Activated CD4-positive, alpha-beta T cell treated with anti-CD3 and anti-CD28 coated beads, Interleukin-2, amount 50 U/mL, for 24 hours (primary cell): ENCODE measurements around the gene GPR179.

ENCODE experiments used
- DNase-seq, 2 donors: peaks; one replicate each; pipeline ENCODE4 v3.0.0-alpha.2; 2020; ENCODE audit warnings: low read depth in 1 of 2, low spot score in 1 of 2

The GPR179 gene, protein sequence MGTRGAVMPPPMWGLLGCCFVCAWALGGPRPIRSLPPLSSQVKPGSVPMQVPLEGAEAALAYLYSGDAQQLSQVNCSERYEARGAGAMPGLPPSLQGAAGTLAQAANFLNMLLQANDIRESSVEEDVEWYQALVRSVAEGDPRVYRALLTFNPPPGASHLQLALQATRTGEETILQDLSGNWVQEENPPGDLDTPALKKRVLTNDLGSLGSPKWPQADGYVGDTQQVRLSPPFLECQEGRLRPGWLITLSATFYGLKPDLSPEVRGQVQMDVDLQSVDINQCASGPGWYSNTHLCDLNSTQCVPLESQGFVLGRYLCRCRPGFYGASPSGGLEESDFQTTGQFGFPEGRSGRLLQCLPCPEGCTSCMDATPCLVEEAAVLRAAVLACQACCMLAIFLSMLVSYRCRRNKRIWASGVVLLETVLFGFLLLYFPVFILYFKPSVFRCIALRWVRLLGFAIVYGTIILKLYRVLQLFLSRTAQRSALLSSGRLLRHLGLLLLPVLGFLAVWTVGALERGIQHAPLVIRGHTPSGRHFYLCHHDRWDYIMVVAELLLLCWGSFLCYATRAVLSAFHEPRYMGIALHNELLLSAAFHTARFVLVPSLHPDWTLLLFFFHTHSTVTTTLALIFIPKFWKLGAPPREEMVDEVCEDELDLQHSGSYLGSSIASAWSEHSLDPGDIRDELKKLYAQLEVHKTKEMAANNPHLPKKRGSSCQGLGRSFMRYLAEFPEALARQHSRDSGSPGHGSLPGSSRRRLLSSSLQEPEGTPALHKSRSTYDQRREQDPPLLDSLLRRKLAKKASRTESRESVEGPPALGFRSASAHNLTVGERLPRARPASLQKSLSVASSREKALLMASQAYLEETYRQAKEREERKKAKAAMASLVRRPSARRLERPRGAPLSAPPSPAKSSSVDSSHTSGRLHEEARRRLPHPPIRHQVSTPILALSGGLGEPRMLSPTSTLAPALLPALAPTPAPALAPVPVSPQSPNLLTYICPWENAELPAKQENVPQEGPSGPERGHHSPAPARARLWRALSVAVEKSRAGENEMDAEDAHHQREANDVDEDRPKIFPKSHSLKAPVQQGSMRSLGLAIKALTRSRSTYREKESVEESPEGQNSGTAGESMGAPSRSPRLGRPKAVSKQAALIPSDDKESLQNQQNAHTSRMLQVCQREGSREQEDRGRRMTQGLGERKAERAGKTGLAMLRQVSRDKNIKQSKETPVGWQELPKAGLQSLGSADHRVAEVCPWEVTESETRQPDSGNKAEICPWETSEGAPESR (N-terminal part only)

DNA sequence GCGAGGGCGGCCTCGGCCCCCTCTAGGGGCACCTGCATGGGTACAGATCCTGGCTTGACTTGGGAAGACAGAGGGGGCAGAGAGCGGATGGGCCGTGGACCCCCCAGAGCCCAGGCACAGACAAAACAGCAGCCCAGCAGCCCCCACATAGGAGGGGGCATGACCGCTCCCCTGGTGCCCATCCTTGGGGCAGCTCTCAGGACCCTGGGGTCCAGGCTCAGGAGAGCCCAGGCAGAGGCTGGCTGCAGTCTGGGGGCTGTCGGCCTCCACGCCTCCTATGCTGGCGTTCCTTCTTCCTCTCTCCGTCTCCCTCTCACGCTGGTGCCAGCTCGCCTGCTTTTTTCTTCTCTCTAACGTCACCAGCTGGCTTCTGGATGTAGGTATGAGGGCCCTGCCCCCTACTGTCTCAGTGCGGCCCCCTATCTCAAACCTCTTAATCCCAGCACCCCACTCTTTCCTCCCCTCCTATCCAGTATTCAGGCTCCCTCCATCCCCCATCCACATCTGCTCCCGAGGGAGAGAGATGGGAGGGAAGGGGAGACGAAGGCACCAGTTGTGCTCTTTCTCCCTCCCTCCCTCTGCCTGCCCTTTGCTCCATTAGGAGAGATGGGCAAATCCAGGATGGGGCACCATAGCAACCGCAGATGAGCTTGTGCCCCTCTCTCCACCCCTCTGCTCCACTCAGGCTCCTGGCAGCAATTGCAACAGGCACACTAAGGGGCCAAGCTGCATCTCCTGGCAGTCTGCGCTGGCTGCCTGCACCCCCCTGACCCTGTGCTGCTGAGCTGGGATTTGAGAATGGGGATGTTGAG, at the start of gene GPR179:
Gene GPR179, minus strand, starts transcription at position 349 of the 812 bp plus-strand sequence. Its CDS starts 167 bp downstream, at position 182.
- no peak for DNase-seq

- DNase-seq = no peak
Observed at GRCh38 chr17:38379448-38379847, 35.7 kb upstream of the GPR179 start.

DNA sequence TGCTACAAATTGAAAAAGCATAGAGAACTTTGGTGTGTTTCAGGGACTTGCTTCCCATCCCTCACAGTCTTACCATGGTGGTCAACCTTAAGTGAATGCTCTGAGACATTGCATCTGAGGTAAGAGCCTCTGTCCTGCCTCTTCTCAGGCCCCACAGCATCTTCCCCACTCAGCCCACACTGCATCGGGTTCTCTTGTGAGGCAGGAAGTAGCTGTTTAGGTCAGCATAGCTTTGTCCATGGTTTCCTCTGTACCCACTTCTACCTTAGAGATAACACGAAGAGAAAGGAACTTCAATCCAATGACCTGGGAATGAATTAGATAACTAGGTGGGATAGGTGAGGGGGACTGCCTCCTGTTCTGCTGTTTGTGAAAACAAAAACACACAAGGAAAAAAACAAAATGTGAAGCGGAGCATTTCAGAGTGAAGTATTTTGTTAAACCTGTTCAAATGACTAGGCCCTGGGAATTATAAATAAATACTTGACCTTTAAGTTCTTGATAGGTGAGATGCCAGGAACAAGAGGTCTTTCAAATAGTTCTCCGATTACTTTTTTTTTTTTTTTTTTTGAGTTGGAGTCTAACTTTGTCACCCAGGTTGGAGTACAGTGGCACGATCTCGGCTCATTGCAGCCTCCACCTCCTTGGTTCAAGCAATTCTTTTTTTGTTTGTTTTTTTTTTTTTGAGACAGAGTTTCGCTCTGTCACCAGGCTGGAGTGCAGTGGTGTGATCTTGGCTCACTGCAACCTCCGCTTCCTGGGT, 25.5 kb upstream of the GPR179 start:
- DNase-seq = no peak

DNA sequence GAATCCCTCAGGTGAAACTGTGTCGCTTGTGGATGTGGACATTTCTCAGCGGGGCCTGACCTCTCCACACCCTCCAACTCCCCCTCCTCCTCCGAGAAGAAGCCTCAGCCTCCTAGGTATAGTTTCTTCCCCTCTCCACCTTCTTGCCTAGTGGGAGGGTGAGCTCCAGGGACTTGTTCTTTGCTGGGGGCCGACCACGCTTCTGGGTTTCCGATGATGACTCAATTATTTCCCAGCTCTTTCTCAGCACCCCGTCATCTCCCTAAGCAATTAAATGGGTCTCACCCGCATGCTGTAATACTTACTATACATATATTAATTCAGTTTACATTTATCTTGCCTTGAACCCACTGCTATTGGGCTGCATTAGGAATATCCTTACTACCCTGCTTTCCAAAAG, 21.0 kb upstream of the GPR179 start:
- DNase-seq = no peak

GRCh38 chr17:38363016-38363415, 19.3 kb upstream of the GPR179 start:
- no peak for DNase-seq

GRCh38 chr17:38361694-38362465, 18.1 kb upstream of the GPR179 start:
- no peak for DNase-seq

- no peak for DNase-seq
Observed at GRCh38 chr17:38358586-38359513, 15.1 kb upstream of the GPR179 start.

GRCh38 chr17:38357486-38358123, 13.8 kb upstream of the GPR179 start:
- DNase-seq = no peak

GRCh38 chr17:38355251-38355650, 11.5 kb upstream of the GPR179 start:
- no peak for DNase-seq

GRCh38 chr17:38354466-38354865, 10.7 kb upstream of the GPR179 start:
- DNase-seq = no peak

DNA sequence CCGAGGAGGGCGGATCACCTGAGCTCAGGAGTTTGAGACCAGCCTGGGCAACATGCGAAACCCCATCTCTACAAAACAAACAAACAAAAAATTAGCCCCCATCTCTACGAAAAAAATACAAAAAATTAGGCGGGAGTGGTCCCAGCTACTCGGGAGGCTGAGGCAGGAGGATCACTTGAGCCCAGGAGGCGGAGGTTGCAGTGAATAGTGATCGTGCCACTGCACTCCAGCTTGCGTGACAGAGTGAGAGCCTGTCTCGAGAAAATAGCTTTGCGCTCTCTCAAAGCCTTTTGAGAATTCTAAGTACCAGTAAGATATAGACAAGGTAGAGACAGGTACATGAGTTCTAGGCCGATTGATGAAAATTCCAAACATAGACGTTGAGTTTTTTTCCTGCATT, 9.9 kb upstream of the GPR179 start:
- DNase-seq = no peak

GRCh38 chr17:38353086-38353604, 9.4 kb upstream of the GPR179 start:
- DNase-seq = no peak

DNA sequence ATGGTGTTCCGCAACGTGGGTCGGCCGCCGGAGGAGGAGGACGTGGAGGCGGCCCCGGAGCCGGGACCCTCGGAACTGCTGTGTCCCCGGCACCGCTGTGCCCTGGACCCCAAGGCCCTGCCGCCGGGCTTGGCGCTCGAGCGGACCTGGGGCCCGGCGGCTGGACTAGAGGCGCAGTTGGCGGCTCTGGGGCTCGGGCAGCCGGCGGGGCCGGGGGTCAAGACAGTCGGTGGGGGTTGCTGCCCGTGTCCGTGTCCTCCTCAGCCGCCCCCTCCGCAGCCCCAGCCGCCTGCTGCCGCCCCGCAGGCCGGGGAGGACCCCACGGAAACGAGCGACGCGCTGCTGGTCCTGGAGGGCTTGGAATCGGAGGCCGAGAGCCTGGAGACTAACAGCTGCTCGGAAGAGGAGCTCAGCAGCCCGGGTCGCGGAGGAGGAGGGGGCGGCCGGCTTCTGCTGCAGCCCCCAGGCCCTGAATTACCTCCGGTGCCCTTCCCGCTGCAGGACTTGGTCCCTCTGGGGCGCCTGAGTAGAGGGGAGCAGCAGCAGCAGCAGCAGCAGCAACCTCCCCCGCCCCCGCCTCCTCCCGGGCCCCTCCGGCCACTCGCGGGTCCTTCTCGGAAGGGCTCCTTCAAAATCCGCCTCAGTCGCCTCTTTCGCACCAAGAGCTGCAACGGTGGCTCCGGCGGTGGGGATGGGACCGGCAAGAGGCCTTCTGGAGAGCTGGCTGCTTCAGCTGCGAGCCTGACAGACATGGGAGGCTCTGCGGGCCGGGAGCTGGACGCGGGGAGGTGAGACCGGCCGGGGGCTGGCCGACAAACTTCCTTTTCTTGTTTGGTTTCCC, 8.7 kb upstream of the GPR179 start:
- no peak for DNase-seq

DNA sequence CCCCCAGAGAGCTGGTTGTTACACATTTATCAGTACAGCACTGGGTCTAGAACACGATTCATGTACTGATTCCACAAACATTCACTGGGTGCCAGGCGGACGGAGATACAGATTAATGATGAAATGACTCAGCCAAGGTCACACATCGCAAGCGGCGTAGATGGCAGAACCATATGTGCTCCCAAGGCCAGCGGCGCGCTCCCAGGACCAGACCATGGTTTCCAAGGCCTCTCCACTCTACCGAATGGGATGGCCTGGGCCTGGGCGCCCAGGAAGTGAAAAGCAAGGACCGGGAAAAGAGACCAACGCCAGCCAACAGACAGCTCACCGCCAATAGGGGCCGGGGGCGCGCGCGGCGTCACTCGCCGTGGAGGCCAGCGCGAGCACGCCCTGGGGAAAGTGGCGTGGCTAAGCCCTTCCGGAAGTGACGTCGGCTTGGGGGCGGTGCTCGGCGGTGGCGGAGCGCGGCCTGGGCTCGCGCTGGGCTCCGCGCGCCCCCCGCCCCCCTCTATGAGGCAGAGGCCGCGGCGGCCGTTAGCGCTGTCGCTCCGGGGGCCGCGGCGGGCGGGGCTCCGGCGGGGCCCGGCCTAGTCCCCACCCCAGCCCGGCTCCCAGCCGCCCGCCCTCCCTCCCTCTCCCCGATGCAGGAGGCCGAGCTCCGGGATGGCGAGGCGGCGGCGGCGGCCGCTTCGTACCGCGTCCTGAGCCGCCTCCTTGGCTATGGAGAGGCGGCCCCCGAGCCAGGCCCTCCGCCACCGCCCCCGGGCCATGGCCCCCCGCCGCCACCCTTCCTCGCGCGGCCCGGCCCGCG, 7.9 kb upstream of the GPR179 start, which contains the start of gene SOCS7:
Gene SOCS7, plus strand, starts transcription at position 433 of the 811 bp plus-strand sequence. Its CDS starts 209 bp downstream, at position 642.
- peak; percentile 86 for DNase-seq

DNA sequence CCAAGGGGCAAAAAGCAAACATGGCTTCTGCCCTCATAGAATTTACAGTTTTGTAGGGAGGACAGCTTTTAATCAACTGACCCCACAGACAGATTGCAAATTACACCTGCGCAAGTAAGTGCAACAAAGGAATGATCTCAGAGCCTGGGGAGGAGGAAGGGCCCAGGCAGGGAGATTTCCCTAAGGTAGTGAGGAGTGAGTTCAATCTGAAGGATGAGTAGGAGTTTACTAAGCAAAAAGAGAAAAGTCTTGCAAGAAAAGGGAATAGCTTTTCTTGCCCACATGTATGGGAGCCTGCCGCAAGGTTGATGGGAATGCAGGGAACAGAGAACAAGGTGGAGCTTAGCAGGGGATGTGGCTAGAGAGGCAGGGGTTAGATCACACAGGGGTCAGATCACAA, 6.3 kb upstream of the GPR179 start:
- DNase-seq = no peak
